Stimulated activated CD8-positive, alpha-beta memory T cell treated with anti-CD3 and anti-CD28 coated beads, Interleukin-7, amount 100 ng/mL, for 48 hours (primary cell): ENCODE measurements around the gene ATXN7L1.

Source experiments
- DNase-seq, 2 donors: peaks; one replicate each; pipeline ENCODE4 v3.0.0-alpha.2; 2020; ENCODE audit warnings: low read depth in 1 of 2; ENCODE audit errors: extremely low read depth in 1 of 2

ATXN7L1 gene

DNA sequence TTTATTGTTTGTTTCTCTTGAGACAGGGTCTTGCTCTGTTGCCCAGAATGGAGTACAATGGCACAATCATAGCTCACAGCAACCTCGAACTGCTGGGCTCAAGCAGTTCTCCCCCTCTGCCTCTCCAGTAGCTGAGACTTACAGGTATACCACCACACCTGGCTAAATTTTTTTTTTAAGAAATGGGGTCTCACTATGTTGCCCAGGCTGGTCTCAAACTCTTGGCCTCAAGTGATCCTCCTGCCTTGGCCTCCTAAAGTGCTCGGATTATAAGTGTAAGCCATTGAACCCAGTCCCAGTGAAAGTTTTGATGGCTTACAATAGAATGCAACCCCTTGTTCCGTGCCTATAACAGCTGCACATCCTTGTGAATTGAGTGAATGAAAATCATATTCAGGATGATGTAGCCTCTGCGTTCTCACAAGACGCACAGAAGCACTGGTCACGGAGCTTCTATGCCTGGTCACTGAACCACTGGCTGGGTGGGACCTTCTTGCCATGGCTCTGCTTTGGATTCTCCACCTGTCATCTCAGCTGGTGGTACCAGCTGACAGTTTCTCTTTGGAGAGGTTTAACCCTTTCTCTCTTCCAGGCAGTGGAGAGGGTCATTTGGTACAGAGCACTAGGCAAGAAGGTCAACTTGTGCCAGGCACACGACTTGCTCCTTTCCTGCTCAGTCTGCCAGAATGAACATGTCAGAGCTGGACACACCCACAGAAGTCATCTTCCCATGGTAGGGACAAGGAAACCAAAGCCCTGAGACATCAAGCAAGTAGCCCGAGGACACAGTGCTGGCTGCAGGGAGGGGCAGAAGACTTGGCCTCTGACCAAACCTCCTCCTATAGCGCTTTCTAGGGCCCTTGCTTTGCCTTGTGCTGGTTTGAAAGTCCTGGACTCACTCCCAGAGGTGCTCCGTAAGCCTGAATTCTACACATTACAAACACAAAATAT is 89.6 kb downstream of the ATXN7L1 start:
- no peak for DNase-seq

DNA sequence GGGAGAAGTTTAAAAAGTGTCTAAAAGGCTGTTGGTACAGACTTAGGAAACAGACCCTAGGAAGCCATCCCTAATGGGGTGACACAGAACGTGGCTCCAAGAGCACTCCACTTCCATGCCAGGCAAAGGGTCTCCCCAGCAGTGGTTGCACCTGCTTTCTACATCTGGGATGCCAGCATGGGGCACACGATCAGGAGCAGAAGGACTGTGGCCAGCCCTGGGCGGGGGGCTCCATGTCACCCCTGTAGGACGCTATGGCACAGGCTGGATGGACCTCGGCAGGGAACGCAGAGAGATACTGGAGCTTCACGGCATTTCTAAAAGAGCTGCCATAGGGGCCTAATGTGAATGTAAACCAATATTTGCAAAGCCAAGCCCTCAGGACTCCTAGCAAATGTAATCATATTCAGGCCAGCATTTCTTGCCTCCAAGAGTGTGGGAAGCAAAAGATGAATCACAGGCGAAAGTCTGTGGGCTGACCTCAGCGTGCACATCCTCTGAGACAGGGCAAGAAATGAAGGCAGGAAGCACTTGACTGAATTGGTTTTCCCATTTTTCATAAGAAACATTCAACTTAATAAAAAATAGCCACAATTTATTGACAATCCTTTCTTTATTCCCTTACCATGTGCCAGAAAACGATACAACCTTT is 93.9 kb downstream of the ATXN7L1 start:
- peak; percentile 11 to 51 for DNase-seq

DNA sequence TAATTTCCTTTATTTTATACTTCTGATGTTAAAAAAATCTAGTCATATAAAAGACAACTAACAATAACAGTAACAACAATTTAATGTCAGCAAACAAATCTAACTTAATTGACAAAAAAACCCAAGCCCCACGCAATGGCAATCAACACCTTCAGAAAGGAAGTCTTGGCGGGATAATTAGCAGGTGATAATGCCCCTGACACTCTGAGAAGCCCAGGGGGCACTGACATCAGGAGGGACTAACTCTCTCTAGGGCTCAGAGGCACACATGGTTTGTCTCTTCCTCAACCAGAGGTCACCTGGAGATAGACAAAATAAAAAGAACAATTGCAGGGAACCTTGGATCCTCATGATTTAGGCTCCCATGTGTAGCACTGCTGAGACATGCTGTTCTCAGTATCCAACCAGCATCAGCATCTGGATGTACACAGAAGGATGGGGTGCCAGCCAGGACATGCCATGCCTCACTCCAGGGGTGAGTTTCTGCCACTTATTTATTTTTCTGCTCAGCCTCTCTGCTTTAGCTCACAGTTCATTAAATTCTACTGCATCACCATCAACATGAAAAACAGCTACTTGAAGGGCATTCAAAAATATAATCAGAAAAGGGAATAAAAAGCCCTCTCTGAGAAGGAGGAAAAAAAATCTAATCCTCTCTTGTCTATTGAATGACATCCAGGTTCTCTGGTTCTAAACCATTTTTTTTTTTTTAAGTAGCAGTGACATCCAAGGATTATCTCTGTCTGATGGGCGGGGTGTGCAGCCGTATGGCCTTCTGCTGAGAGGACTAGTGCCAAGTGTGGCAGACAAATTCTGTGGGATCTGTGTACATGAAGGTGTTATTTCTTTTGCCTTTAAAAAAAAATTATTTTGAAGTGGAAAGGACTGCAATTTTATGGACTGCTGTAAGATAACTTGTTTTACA is 96.3 kb downstream of the ATXN7L1 start:
- DNase-seq = no peak

DNA sequence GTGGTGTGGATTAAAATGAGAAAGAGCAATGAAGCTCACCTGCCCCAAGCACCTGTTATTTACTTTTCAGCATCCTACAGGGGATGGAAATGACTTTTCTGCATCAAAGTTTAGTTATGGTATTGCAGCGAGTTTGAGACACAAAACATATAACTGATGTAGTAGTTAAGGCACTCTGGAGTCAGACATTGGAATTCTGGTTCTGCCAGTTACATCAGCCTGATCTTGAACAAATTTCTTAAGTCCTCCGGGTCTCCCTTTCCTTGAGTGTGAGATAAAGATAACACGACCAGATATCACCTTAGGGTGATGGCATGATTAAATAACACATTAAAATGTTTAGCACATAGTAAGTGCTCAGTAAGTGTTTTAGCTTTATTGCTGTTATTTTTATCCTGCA is 97.4 kb downstream of the ATXN7L1 start:
- no peak for DNase-seq

DNA sequence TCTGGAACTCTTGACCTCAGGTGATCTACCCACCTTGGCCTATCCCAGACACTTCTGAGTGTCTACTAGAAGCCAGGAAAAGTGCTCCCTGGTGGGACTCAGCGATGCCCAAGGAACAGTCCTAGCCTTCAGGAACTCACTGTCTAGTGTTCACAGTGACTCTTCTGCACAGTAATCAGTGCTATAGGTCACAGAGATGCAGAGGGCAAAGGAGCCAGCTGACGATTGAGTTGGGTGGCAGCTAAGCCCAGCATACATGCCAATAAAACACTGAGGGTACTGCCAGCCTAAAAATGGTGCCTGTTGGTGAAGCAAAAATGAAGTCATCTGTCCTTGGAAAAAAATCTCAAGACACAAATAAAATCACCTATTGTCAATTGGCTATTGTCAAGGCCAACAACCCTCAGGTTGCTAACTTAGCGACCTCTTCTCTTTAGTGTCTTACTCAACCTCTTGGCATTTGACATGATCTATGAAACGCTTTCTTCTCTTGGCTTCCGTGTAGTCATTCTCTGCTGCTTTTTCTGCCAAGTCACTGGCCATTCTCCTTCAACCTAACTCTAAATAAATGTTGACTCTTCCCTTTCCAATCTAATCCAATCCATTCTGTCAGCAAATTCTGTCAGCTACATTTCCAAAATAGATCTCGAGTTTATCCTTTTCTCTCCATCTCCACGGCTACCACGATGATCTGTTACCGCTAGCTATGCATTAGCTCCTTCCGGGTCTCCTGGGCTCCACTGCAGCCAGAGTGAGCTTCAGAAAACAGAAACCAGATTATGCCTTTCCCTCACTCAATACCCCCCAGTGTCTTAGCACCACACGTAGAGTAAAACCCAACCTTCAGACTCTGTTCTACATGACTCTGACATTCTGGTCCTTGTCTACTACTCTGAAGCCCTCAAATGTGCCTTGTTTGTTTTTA is 99.2 kb downstream of the ATXN7L1 start:
- no peak for DNase-seq

DNA sequence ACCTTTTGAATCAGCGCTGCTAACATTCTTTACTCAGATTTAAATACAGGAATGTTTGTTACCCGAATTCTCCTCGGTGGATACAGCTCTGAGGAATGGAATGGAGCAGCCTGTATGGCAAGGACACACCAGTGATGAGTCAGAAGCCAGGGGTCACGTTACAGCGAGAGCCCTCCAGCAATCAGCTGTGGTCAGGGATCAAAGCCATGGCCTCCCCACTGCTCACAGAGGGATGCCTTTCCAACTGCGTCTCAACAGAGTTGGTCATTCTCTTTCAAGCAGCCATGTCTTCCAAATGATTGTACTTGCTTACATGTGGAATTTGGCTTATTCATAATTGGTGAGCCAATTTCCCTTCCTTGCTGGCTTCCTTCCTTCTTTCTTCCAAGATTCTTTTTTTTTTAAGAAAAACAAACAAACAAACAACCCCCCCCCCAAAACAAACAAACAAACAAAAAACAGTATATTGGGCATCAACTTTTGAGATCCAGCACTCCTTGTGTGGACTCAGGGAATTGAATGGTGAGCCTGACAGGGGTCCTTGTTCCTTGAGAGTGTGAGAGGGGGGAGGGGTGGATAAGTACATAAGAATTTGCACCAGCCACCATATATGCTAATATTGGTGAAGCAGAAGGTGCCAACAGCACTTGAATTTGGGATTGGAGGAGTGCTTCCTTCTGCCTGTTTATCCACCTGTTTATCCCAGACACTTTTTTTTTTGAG is 100.2 kb downstream of the ATXN7L1 start:
- no peak for DNase-seq

DNA sequence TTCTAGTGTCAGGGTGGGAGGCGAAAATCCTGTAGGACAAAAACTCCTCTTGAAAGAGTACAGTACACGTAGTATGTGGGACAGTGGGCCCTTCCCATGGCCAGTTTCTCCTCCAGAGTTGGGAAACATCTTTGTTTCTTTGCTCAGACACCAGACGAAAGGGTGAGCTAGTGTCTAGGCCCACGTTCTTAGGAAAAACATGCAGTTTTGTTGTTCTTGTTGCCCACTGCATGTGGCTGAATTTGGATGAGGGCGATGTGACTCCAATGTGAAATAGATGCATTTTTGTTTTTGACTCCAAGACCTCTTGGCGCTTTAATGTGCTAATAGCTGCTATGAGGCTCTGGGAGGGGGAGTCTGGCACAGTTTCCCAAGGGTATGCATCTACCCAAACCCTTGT is 100.8 kb downstream of the ATXN7L1 start:
- no peak for DNase-seq

DNA sequence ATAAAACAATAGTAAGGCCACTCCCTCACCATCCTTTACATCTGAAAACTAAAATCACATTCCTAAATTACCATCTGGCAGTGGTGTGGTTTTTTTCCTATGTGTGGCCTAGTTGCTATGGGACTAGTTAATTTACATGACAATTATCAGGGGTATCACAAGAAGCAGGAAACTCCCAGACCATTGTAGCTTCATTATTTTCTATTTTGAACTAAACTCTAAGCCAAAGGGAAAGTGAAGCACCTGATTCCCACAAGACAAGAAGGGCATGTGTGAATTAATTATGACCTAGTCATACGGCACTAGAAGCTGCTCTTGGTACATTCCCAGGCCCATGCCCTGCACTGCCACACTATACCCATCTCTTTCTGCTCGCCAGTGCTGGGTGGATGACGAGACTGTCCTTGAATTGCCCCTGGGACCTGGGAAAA is 103.4 kb downstream of the ATXN7L1 start:
- no peak for DNase-seq

DNA sequence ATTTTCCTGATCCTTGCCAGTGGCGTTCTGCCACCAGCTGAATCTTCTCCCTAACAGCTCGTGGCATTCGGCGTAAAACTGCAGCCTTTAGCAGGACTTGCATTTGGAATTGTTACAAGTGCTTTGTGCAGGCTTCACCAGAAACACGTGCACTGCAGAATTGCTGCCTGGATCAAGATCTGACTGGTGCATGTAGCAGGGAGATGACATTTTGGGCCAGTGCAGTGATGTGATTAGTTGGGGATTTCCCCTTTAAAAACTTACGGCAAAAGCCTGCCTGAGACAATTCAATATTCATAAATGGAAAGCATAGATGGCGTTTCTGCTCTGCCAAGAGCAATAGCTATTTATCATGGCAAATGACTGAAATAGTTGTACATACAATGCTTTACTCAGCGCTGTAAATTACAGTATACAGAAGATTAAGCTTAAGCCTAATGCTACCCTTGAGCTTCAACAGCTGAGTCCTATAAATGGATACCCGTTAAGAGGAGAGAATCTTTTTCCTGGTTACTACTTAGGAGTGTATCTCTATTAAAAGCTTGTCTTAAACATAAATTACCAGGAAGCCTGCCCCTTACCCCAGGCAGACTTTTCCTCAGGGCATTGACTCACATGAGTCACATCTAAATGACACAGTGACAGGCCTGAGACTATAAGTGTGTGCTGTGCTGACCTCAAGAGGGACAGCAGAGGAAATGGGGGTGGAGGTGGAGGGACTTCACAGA is 106.3 kb downstream of the ATXN7L1 start:
- DNase-seq = no peak

DNA sequence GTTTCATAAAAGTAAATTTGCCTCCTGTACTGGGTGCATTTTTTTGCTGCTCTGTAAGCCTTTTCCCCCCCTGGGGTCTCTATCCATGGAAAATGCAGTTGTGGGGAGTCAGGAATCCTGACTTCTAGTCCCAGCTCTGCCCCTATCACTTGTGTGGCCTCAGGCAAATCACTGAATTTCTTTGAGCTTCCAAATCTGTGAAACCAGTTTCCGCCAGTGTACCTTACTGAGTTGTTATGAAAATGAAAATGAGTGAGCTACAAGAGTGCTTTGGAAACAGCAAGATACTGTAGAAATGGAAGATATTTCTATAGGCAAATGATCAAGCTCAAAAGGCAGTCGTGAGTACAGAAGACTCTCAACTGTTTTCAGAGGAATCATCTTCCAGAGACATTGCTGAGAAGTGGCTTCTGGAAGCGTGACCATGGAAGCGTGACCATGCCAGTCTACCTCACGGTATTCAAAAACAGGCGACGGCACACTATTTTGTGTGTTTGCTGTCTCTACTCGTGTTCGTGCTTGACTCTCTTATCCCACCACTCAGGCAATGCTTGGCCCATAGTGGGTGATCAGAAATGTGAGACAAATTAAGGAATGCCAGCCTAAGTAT is 107.4 kb downstream of the ATXN7L1 start:
- DNase-seq = no peak

DNA sequence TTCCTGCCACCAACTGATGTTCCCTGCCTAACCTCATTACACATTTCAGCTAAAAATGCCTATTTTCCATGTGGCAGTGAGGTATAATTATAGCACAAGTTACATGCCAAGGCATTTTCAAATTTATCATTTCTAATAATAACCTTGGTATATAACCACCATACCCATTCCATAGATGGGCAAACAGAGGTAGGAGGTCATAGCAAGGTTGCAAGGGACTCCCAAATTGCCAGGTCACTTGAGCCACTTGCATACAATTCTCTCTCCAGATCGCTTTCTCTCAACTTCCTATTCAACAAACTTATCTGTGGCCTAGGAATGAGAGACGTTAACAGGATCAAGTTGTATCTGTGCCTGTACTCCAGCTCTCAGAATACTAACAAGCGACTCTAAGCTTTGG is 108.3 kb downstream of the ATXN7L1 start:
- no peak for DNase-seq

DNA sequence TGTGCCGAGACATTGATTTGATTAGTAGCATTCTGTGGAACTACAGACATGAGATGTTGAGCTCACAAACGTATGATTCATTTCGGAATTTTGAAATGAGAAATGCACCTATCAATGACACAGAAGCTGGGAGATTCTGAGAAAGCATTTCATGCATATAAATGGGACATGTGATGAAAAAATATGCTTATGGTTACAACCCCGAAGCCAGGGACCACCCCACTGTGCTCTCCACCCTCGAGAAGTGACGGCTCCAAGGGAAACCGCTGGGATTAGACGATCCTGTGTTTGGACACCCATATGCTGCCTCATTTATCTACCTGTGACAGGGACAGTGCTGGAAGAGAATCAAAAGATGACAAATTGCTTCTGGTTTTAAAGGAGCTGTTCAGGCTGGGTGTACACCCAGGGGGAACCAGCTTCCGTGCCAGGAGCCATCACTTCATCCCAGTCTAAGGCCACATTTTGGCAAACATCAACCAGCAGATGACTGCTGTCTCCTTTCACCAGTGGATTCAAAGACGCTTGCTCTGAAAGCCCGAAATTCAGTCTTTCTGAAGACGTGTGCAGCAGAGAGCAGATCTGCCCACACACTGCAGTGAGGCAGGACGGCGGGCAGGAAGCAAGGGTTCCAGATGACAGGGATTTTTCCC is 109.9 kb downstream of the ATXN7L1 start:
- no peak for DNase-seq

DNA sequence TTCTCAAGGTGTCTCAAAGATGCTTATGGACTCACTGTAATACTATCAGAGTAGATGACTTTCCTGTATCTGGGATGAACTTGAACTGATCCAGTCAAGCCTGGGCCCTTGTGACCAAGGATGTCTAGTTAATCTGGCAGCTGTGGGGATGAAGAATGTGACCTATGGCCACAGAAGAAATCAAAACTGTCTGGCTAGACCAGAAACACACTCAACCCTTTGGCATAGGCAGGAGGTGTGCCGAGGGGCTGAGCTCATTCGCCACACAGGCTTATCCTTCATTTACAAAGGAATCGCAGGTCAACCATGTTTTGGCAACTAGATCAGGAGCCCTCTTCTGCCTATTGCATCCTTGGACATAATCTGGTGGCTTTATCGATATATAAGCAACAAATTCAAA is 110.6 kb downstream of the ATXN7L1 start:
- no peak for DNase-seq

DNA sequence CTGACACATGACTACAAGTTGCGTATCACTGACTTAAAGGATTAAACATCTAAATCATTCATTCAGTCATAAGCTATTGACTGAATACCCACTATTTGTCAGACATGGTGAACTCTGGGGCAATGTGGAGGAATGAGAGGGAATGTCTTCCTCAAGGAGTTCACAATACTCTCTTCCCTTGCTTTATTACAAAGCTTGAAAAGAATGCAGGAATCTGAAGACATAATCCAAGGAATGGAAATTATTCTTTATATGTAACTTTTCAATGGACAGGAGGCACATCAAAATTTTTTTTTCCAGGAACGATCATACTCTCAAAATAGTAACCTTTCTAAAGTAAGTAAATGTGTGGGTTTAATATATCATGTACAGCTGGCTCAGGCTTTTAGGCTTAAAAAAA is 111.9 kb downstream of the ATXN7L1 start:
- no peak for DNase-seq

DNA sequence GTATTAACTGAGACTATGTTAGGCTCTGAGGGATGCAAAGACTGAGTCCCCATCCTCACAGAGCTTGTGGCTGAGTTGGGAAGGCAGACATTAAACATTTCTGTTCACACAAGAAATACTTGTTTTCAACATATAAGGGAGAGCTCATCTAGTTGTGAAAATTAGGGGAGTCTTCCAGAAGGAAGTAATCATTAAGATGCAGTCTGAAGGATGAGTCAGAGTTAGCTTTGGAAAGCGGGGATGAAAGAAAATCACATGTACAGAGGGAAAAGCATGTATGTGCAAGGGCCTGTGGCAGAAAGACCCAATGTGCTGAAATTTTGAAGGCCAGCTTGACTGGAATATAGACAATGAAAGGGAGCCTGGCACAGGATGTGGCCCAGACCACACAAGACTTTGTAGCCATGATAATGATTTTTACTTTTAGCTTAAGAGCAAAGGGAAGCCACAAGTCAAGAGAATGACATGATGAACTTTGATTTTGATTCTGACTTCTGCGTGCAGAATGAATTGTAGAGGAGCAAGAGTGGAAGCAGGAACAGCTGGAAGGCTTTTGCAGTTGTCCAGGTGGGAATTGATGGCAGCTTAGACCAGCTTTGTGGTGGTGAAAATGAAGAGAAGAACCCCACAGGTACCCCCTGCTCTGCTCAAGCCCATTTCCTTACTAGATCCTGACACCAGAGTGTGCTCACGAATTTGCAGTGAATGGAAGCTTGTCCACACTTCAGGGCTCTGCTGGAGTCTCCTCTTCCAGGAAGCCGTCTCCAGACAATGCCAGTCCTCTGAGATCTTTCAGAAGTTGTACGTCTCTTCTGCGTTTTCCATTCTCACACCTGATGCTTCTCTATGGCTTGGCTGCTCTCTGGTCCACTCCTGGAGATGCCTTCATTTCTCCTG is 115.6 kb downstream of the ATXN7L1 start:
- DNase-seq = no peak

DNA sequence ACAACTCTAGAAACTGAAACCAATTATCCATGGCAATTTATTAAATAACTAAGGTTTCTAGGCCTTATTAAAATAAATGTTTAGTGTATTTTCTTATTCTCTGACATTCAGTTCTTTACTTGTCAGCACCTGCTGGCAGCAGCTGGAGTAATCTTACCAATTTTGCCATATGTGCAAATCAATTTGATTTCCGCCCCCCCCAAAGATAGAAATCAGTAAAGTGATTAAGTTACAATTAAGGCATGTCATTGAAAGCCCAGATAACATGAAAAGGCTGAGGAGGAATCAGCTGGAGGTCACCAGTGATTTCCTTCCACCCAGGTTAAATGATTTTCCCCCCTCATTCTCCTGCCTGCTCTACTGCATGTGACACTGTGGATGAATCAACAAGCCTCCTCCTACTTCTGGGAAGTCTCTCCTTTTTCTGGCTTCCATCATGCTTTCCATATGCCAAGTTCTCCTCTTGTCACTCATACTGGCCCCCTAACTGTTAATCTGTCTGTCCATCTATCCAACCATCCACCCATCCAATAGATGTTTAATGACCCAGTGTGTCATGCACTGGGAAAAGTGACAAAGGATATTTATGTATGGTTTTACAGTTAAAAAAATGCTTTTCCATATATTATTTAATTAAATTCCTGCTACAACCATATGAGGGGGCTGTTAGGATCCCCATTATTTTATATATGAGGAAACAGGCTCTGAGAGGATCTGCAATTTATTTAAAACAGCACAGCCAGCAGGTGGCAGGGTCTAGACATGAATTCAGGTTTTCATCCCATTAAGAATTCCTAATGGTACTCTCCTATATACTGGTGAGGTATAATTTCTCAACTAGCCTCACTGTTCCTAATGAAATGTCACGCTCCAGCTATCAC is 116.5 kb downstream of the ATXN7L1 start:
- no peak for DNase-seq
